DOHH2 (cell line): ENCODE measurements around the gene NFIB.

ENCODE experiments used
- H3F3A ChIP-seq: fragments of 200-600 bp; sonication (generic), shearing (Covaris generic); 2 replicates; pipeline ENCODE4 v1.6.0; 2016; ENCODE audit warnings: antibody characterized with exemption, mild to moderate bottlenecking; ENCODE audit not compliant: control insufficient read depth, insufficient read depth
- H3K27ac ChIP-seq: fragments of 200-600 bp; sonication (generic); 2 replicates; pipeline ENCODE4 v1.5.1; 2014; ENCODE audit warnings: low read depth, mild to moderate bottlenecking, low read length, moderate library complexity
- H3K27me3 ChIP-seq: fragments of 200-600 bp; sonication (generic); 2 replicates; pipeline ENCODE4 v1.6.1; 2014; ENCODE audit warnings: mild to moderate bottlenecking, low read length, mixed read lengths; ENCODE audit not compliant: control insufficient read depth
- H3K36me3 ChIP-seq: fragments of 200-600 bp; sonication (generic); 2 replicates; pipeline ENCODE4 v1.6.1; 2014; ENCODE audit warnings: mild to moderate bottlenecking, low read length, moderate library complexity, mixed read lengths; ENCODE audit not compliant: control insufficient read depth
- H3K4me1 ChIP-seq: fragments of 200-600 bp; sonication (generic); 2 replicates; pipeline ENCODE4 v1.6.1; 2014; ENCODE audit warnings: mild to moderate bottlenecking, low read length, mixed read lengths; ENCODE audit not compliant: control insufficient read depth
- H3K4me2 ChIP-seq: fragments of 200-600 bp; sonication (generic); 2 replicates; pipeline ENCODE4 v1.6.0; 2014; ENCODE audit warnings: mild to moderate bottlenecking, low read length, moderate library complexity
- H3K4me3 ChIP-seq: fragments of 200-600 bp; sonication (generic); 2 replicates; pipeline ENCODE4 v1.5.1; 2014; ENCODE audit warnings: mild to moderate bottlenecking, low read length, mixed read lengths
- H3K79me2 ChIP-seq: fragments of 200-600 bp; sonication (generic); 2 replicates; pipeline ENCODE4 v1.6.1; 2014; ENCODE audit warnings: mild to moderate bottlenecking, low read length, mixed read lengths; ENCODE audit not compliant: control insufficient read depth
- H3K9me2 ChIP-seq: fragments of 200-600 bp; sonication (generic); replicated peaks from 2 replicates; pipeline ENCODE4 v1.6.1; 2014; ENCODE audit warnings: mild to moderate bottlenecking, low read length, mixed read lengths; ENCODE audit not compliant: control insufficient read depth
- H3K9me3 ChIP-seq: fragments of 200-600 bp; sonication (generic); 2 replicates; pipeline ENCODE4 v1.6.1; 2014; ENCODE audit warnings: antibody characterized with exemption, low read length, mixed read lengths; ENCODE audit not compliant: control insufficient read depth, insufficient read depth
- H4K20me1 ChIP-seq: fragments of 200-600 bp; sonication (generic); 2 replicates; pipeline ENCODE4 v1.6.0; 2014; ENCODE audit warnings: low read depth, mild to moderate bottlenecking, antibody characterized with exemption, low read length, moderate library complexity; ENCODE audit not compliant: control insufficient read depth, insufficient read depth
- EZH2phosphoT487 ChIP-seq: fragments of 200-600 bp; sonication (generic); IDR thresholded peaks from 2 replicates; pipeline ENCODE4 v1.6.1; 2017; ENCODE audit warnings: borderline replicate concordance, mild to moderate bottlenecking, antibody characterized with exemption, low read length, moderate library complexity, mixed read lengths
- TF ChIP-seq, protein P1 (sequence below): fragments of 200-600 bp; sonication (generic); IDR thresholded peaks from one replicate; pipeline ENCODE4 v1.5.1; 2014; ENCODE audit warnings: antibody characterized with exemption, mild to moderate bottlenecking, low read depth, low read length; ENCODE audit not compliant: poor library complexity, severe bottlenecking

Gene NFIB

DNA sequence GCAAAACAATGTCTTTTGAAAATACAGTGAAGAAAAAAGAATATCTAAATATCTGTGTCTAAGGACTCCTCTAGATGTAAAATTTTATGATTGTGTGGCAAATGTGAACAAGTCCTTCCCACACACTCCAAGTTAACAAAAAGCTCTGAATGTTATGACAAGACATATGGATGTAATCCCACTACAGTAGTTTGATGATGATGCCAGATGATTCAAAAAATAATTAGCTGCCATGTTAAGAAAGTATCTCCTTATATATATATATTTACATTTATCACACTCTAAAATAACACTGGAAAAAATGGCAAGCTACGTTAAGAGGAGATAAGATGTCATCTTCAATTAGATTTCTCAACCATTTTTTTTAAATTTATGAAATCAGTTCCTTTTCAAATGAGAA, 178.5 kb downstream of the NFIB start:
- H3K4me3 ChIP-seq = no peak overlapping the region
- H3K79me2 ChIP-seq = no peaks in the 10 kb centered on the region
- H4K20me1 ChIP-seq = no peaks in the 10 kb centered on the region
- no peak overlapping the region for H3K4me2 ChIP-seq
- H3K4me1 ChIP-seq = no peaks in the 10 kb centered on the region
- H3K27ac ChIP-seq = no peak overlapping the region
- no peak for TF ChIP-seq EZH2phosphoT487
- TF ChIP-seq, protein P1, sequence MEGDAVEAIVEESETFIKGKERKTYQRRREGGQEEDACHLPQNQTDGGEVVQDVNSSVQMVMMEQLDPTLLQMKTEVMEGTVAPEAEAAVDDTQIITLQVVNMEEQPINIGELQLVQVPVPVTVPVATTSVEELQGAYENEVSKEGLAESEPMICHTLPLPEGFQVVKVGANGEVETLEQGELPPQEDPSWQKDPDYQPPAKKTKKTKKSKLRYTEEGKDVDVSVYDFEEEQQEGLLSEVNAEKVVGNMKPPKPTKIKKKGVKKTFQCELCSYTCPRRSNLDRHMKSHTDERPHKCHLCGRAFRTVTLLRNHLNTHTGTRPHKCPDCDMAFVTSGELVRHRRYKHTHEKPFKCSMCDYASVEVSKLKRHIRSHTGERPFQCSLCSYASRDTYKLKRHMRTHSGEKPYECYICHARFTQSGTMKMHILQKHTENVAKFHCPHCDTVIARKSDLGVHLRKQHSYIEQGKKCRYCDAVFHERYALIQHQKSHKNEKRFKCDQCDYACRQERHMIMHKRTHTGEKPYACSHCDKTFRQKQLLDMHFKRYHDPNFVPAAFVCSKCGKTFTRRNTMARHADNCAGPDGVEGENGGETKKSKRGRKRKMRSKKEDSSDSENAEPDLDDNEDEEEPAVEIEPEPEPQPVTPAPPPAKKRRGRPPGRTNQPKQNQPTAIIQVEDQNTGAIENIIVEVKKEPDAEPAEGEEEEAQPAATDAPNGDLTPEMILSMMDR = no peak
- no peaks in the 10 kb centered on the region for H3K9me2 ChIP-seq
- H3K9me3 ChIP-seq = no peaks in the 10 kb centered on the region
- H3F3A ChIP-seq = no peaks in the 10 kb centered on the region
- H3K36me3 ChIP-seq = no peaks in the 10 kb centered on the region
- H3K27me3 ChIP-seq = no peaks in the 10 kb centered on the region

GRCh38 chr9:14133394-14133793, 180.5 kb downstream of the NFIB start:
- Histone ChIP-seq H3K79me2 (no peaks in the 10 kb centered on the region), H3K27ac (no peak overlapping the region), H3K4me1 (no peaks in the 10 kb centered on the region), H4K20me1 (no peaks in the 10 kb centered on the region), H3K9me2 (no peaks in the 10 kb centered on the region), H3K4me3 (no peak overlapping the region), H3F3A (no peaks in the 10 kb centered on the region), H3K36me3 (no peaks in the 10 kb centered on the region), H3K9me3 (no peaks in the 10 kb centered on the region), H3K27me3 (no peaks in the 10 kb centered on the region), H3K4me2 (no peak overlapping the region)
- TF ChIP-seq, protein P1 = no peak
- no peak for TF ChIP-seq EZH2phosphoT487

- no peaks in the 10 kb centered on the region for H3K36me3 ChIP-seq
- H4K20me1 ChIP-seq = no peaks in the 10 kb centered on the region
- H3K9me3 ChIP-seq = no peaks in the 10 kb centered on the region
- no peaks in the 10 kb centered on the region for H3K4me1 ChIP-seq
- H3F3A ChIP-seq = no peaks in the 10 kb centered on the region
- no peak overlapping the region for H3K4me2 ChIP-seq
- H3K27me3 ChIP-seq = no peaks in the 10 kb centered on the region
- H3K4me3 ChIP-seq = no peak overlapping the region
- no peak overlapping the region for H3K27ac ChIP-seq
- H3K79me2 ChIP-seq = no peaks in the 10 kb centered on the region
- TF ChIP-seq, protein P1 = no peak
- TF ChIP-seq EZH2phosphoT487 = no peak
- H3K9me2 ChIP-seq = no peaks in the 10 kb centered on the region
Measured at GRCh38 chr9:14132775-14133174, 181.2 kb downstream of the NFIB start.
